A549 (cell line): ENCODE data around the gene CCDC190. TPM values are rescaled to one million over a fixed set of nuclear protein-coding genes. Genes with fewer than 3 reads are reported as not detected.

Experiments used
- ATAC-seq, 2 experiments: fragments of 200-7000 bp in 1 of 2; fragments of >200 bp in 1 of 2; cut with Nextera tagmentation in 1 of 2; cut with Tn5 transposase in 1 of 2; 3 replicates each; pipeline versions ENCODE4 v1.8.0 to v1.9.1; 2018 to 2020; ENCODE audit warnings: mild to moderate bottlenecking in 1 of 2, moderate library complexity in 1 of 2
- CTCF ChIA-PET: fragments of 300-600 bp; sonication (Branson Sonifier 250); formaldehyde crosslinking; extraction: SDS; loops from one replicate; lab custom pipeline; 2021; ENCODE audit warnings: antibody characterized with exemption, inconsistent platforms; lab: Yijun Ruan, JAX
- POLR2A ChIA-PET: fragments of 350-600 bp; formaldehyde crosslinking; extraction: SDS; loops from one replicate; lab custom pipeline; 2021; ENCODE audit warnings: antibody characterized with exemption, inconsistent platforms; lab: Yijun Ruan, JAX
- DNase-seq, 2 experiments: peaks; one replicate each; pipeline versions ENCODE4 v3.0.0 to v3.0.0-alpha.2; 2011 to 2016; ENCODE audit warnings: low read depth in 1 of 2, low spot score in 1 of 2
- FAIRE-seq: peaks from 2 replicates; lab custom pipeline; 2011; peaks lifted over from hg19 to GRCh38; lab: Jason Lieb, UNC
- H3K27ac ChIP-seq, 2 experiments: fragments of >200 bp; sonication (Bioruptor Twin); formaldehyde crosslinking; 3 replicates each; pipeline ENCODE4 v1.5.1; 2016 to 2017
- H3K4me1 ChIP-seq: fragments of >200 bp; sonication (Bioruptor Twin); formaldehyde crosslinking; 3 replicates; pipeline ENCODE4 v1.6.1; 2016
- H3K4me2 ChIP-seq: fragments of >200 bp; sonication (Bioruptor Twin); formaldehyde crosslinking; 3 replicates; pipeline ENCODE4 v1.6.1; 2016
- H3K4me3 ChIP-seq: fragments of >200 bp; sonication (Bioruptor Twin); formaldehyde crosslinking; 3 replicates; pipeline ENCODE4 v1.5.1; 2016
- H3K9me3 ChIP-seq: fragments of >200 bp; sonication (Bioruptor Twin); formaldehyde crosslinking; 3 replicates; pipeline ENCODE4 v1.6.1; 2016
- ATOH8 ChIP-seq: fragments of 250-450 bp; sonication (Bioruptor Pico); IDR thresholded peaks from 2 replicates; pipeline ENCODE4 v1.5.0; 2020; ENCODE audit warnings: low read depth, mild to moderate bottlenecking, moderate library complexity
- BHLHE40 ChIP-seq: IDR thresholded peaks from 2 replicates; pipeline ENCODE4 v1.6.1; 2012; ENCODE audit warnings: low read depth, low read length, inconsistent platforms
- CBX8 ChIP-seq: fragments of 200-600 bp; sonication (generic); IDR thresholded peaks from 2 replicates; pipeline ENCODE4 v1.6.1; 2016
- CHD2 ChIP-seq: fragments of 150-350 bp; IDR thresholded peaks from 2 replicates; pipeline ENCODE4 v1.6.1; 2014; ENCODE audit warnings: low read length; ENCODE audit not compliant: partially characterized antibody
- CHD4 ChIP-seq: fragments of 200-600 bp; sonication (generic); IDR thresholded peaks from 2 replicates; pipeline ENCODE4 v1.6.1; 2016; ENCODE audit warnings: antibody characterized with exemption, mild to moderate bottlenecking, borderline replicate concordance
- E2F6 ChIP-seq: IDR thresholded peaks from 2 replicates; pipeline ENCODE4 v1.6.1; 2012; ENCODE audit warnings: low read depth, borderline replicate concordance
- EHF ChIP-seq: fragments of 250-450 bp; sonication (Bioruptor Pico); IDR thresholded peaks from 2 replicates; pipeline ENCODE4 v1.5.0; 2020; ENCODE audit warnings: mild to moderate bottlenecking
- EHMT2 ChIP-seq: fragments of 200-600 bp; sonication (generic); IDR thresholded peaks from 2 replicates; pipeline ENCODE4 v1.6.1; 2016; ENCODE audit warnings: antibody characterized with exemption, low read depth, mild to moderate bottlenecking, moderate library complexity
- ESRRA ChIP-seq: fragments of 150-350 bp; IDR thresholded peaks from 2 replicates; pipeline ENCODE4 v1.6.1; 2014; ENCODE audit warnings: mild to moderate bottlenecking, low read length, borderline replicate concordance
- FOSL2 ChIP-seq, 2 experiments: fragments of 450-650 bp in 1 of 2; fragments of >200 bp in 1 of 2; sonication (Bioruptor Twin) in 1 of 2; formaldehyde crosslinking; IDR thresholded peaks; 2 replicates each; pipeline versions ENCODE4 v1.5.0 to v1.6.1; 2016 to 2020; ENCODE audit warnings: mild to moderate bottlenecking in 1 of 2, moderate library complexity in 1 of 2
- HES2 ChIP-seq: fragments of >200 bp; sonication (Bioruptor Twin); formaldehyde crosslinking; IDR thresholded peaks from 2 replicates; pipeline ENCODE4 v1.6.1; 2016
- HEYL ChIP-seq: fragments of 250-450 bp; sonication (Bioruptor Pico); IDR thresholded peaks from 2 replicates; pipeline ENCODE4 v1.8.0; 2021; ENCODE audit warnings: mild to moderate bottlenecking, moderate library complexity
- HOXA7 ChIP-seq: fragments of 250-450 bp; sonication (Bioruptor Pico); IDR thresholded peaks from 2 replicates; pipeline ENCODE4 v1.5.0; 2020; ENCODE audit warnings: mild to moderate bottlenecking, moderate library complexity
- HOXB13 ChIP-seq: fragments of 250-450 bp; sonication (Bioruptor Pico); IDR thresholded peaks from 2 replicates; pipeline ENCODE4 v1.5.0; 2020; ENCODE audit warnings: low read depth, mild to moderate bottlenecking, moderate library complexity
- HOXB5 ChIP-seq: fragments of 250-450 bp; sonication (Bioruptor Pico); IDR thresholded peaks from 2 replicates; pipeline ENCODE4 v1.5.0; 2020; ENCODE audit warnings: mild to moderate bottlenecking, moderate library complexity
- JUN ChIP-seq, 2 experiments: fragments of >200 bp; sonication (Bioruptor Twin); formaldehyde crosslinking; IDR thresholded peaks; 2 replicates in 1 of 2; 3 replicates in 1 of 2; pipeline ENCODE4 v1.6.1; 2016 to 2017
- JUNB ChIP-seq: fragments of >200 bp; sonication (Bioruptor Twin); formaldehyde crosslinking; IDR thresholded peaks from 2 replicates; pipeline ENCODE4 v1.6.1; 2016
- MAFK ChIP-seq: fragments of 450-650 bp; IDR thresholded peaks from 2 replicates; pipeline ENCODE4 v1.6.1; 2014; ENCODE audit not compliant: partially characterized antibody
- MAZ ChIP-seq: fragments of 150-350 bp; IDR thresholded peaks from 2 replicates; pipeline ENCODE4 v1.6.1; 2014; ENCODE audit warnings: antibody characterized with exemption, low read depth, low read length, borderline replicate concordance
- MYC ChIP-seq: IDR thresholded peaks from 2 replicates; pipeline ENCODE4 v1.6.1; 2012; ENCODE audit warnings: mild to moderate bottlenecking, inconsistent platforms, low read length, improper control_type of control experiment, borderline replicate concordance
- NFE2L2 ChIP-seq: fragments of 150-350 bp; conservative IDR thresholded peaks from 2 replicates; pipeline ENCODE4 v1.6.1; 2014; ENCODE audit warnings: low read length
- NPAS2 ChIP-seq: fragments of 250-450 bp; sonication (Bioruptor Pico); IDR thresholded peaks from 2 replicates; pipeline ENCODE4 v1.8.0; 2022; ENCODE audit warnings: mild to moderate bottlenecking, moderate library complexity, borderline replicate concordance
- PBX3 ChIP-seq: IDR thresholded peaks from 2 replicates; pipeline ENCODE4 v1.6.1; 2012
- POLR2A ChIP-seq: IDR thresholded peaks from 2 replicates; pipeline ENCODE4 v1.6.1; 2012; ENCODE audit warnings: mild to moderate bottlenecking, low read length
- POLR2AphosphoS2 ChIP-seq: conservative IDR thresholded peaks from 2 replicates; pipeline ENCODE4 v1.6.1; 2012; ENCODE audit warnings: low read length, improper control_type of control experiment, inconsistent platforms
- RARB ChIP-seq: fragments of 250-450 bp; sonication (Bioruptor Pico); IDR thresholded peaks from 2 replicates; pipeline ENCODE4 v1.8.0; 2021; ENCODE audit warnings: mild to moderate bottlenecking, moderate library complexity
- RCOR1 ChIP-seq: fragments of 150-350 bp; IDR thresholded peaks from 2 replicates; pipeline ENCODE4 v1.6.1; 2014; ENCODE audit warnings: antibody characterized with exemption, low read length, low read depth
- RFX5 ChIP-seq: fragments of 450-650 bp; IDR thresholded peaks from 2 replicates; pipeline ENCODE4 v1.7.1; 2014; ENCODE audit warnings: antibody characterized with exemption, mild to moderate bottlenecking, moderate library complexity
- SMC3 ChIP-seq: fragments of >200 bp; sonication (Bioruptor Twin); formaldehyde crosslinking; IDR thresholded peaks from 3 replicates; pipeline ENCODE4 v1.6.1; 2018; ENCODE audit warnings: inconsistent platforms
- SREBF2 ChIP-seq: fragments of 450-650 bp; IDR thresholded peaks from 2 replicates; pipeline ENCODE4 v1.6.1; 2014; ENCODE audit warnings: mild to moderate bottlenecking, moderate library complexity
- TFCP2L1 ChIP-seq: fragments of 250-450 bp; sonication (Bioruptor Pico); IDR thresholded peaks from 2 replicates; pipeline ENCODE4 v1.5.0; 2021; ENCODE audit warnings: mild to moderate bottlenecking
- TP53 ChIP-seq: fragments of 250-450 bp; sonication (Bioruptor Pico); IDR thresholded peaks from 2 replicates; pipeline ENCODE4 v1.5.0; 2021; ENCODE audit warnings: mild to moderate bottlenecking, moderate library complexity
- WGBS: methylation state at CpG from one replicate; pipeline ENCODE4 v1.1.6; 2017; ENCODE audit errors: missing lambda C conversion rate; 5-methylcytosine and 5-hydroxymethylcytosine counted together
- polyA plus RNA-seq, 4 experiments: library from polyadenylated mRNA; depleted of rRNA in 3 of 4; stranded (reverse); fragments of >200 nt; fragmentation: RNase III in 1 of 4; extraction: RNeasy Plus Mini Kit Qiagen cat#74134 plus additional on column Dnase treatment in 1 of 4; gene quantifications; 2 replicates in 3 of 4; 3 replicates in 1 of 4; pipeline ENCODE4 v1.2.3, GENCODE V29; 2011 to 2017

The CCDC190 gene
- polyA plus RNA-seq, 2 of the 4 experiments (the other 2 are of a cell fraction) = not detected

- FAIRE-seq (no peak), ATAC-seq (peak; percentile 47; a peak in 4 of 6 replicates), DNase-seq (peak in 1 of 2 experiments; percentile 3)
- CTCF ChIA-PET = interaction anchor here (0.8 to 1.0 kb wide), 2 partner anchors 10 to 23 kb away, joined by 3 to 4 read pairs; no protein-coding TSS in a partner anchor
- Histone ChIP-seq H3K9me3 (no peaks in the 10 kb centered on the region), H3K4me1 (0 out of 3 replicates have a peak, but pooled peaks cover 4% of the 10 kb centered on the region), H3K4me2 (no peak overlapping the region), H3K27ac (no peak overlapping the region), H3K4me3 (no peak overlapping the region)
- TF ChIP-seq JUNB (no peak), FOSL2 (IDR thresholded peaks at IDR 0.05) (no peak), FOSL2 (CRISPR knock-in tag; IDR thresholded peaks at IDR 0.05) (peak; percentile 43; the same call in 1 of the 2 replicates), HOXB13 (no peak), POLR2AphosphoS2 (no peak)
- POLR2A ChIA-PET = no interaction called here
- WGBS = 4% methylated on average over 2 of the region's 2 CpGs
Measured at GRCh38 chr1:162908780-162909179, 47.8 kb upstream of the CCDC190 start.

- FAIRE-seq = no peak
- no peak for ATAC-seq
- CTCF ChIA-PET = interaction anchor here (0.8 to 1.0 kb wide), 2 partner anchors 10 to 22 kb away, joined by 3 to 4 read pairs; no protein-coding TSS in a partner anchor
- DNase-seq = no peak
- H3K4me2 ChIP-seq = no peak overlapping the region
- TF ChIP-seq CHD4 = no peak
- no peak for TF ChIP-seq HES2
- TF ChIP-seq JUN (IDR thresholded peaks at IDR 0.05) = no peak
- TF ChIP-seq EHF (CRISPR knock-in tag) = no peak
- no peak for TF ChIP-seq POLR2A
- TF ChIP-seq MAFK = no peak
- no peak for TF ChIP-seq NFE2L2
- TF ChIP-seq CBX8 = no peak
- no peak for TF ChIP-seq TP53
- no peak for TF ChIP-seq RFX5
- no peak for TF ChIP-seq TFCP2L1
- no peak for TF ChIP-seq BHLHE40
- TF ChIP-seq E2F6 = no peak
- no peak for TF ChIP-seq HOXB5 (CRISPR knock-in tag)
- TF ChIP-seq MAZ = no peak
- TF ChIP-seq, all 56 proteins: peak for 0
- Histone ChIP-seq H3K9me3 (no peaks in the 10 kb centered on the region), H3K27ac (no peak overlapping the region), H3K4me3 (no peak overlapping the region), H3K4me1 (0 out of 3 replicates have a peak, but pooled peaks cover 4% of the 10 kb centered on the region)
- WGBS = 21% methylated on average over 2 of the region's 2 CpGs
- POLR2A ChIA-PET = no interaction called here
Measured at GRCh38 chr1:162908236-162908635, 47.3 kb upstream of the CCDC190 start.

GRCh38 chr1:162906485-162906884 is 45.5 kb upstream of the CCDC190 start:
- TF ChIP-seq HOXA7 (CRISPR knock-in tag) (no peak), EHMT2 (no peak), FOSL2 (IDR thresholded peaks at IDR 0.05) (no peak), FOSL2 (CRISPR knock-in tag; IDR thresholded peaks at IDR 0.05) (no peak), PBX3 (no peak), CHD2 (no peak), ESRRA (no peak), HEYL (CRISPR knock-in tag) (no peak), ATOH8 (CRISPR knock-in tag) (no peak), RCOR1 (no peak), SMC3 (no peak), NPAS2 (no peak), RARB (CRISPR knock-in tag) (no peak), SREBF2 (no peak), MAZ (no peak), CBX8 (no peak), MYC (no peak), MAFK (no peak), NFE2L2 (no peak)
- CTCF ChIA-PET = no interaction called here
- POLR2A ChIA-PET = no interaction called here
- ATAC-seq (no peak), DNase-seq (no peak), FAIRE-seq (no peak)
- H3K27ac ChIP-seq = no peak overlapping the region
- H3K9me3 ChIP-seq = no peaks in the 10 kb centered on the region
- 48% methylated on average over 2 of the region's 2 CpGs for WGBS
- H3K4me3 ChIP-seq = no peak overlapping the region
- 0 out of 3 replicates have a peak, but pooled peaks cover 4% of the 10 kb centered on the region for H3K4me1 ChIP-seq
- H3K4me2 ChIP-seq = no peak overlapping the region
